HCT116 (cell line): ENCODE measurements around the gene CCDC9B. TPM values are rescaled to one million over a fixed set of nuclear protein-coding genes. Genes with fewer than 3 reads are reported as not detected.

Experiments
- ATAC-seq: fragments of 200-7000 bp; cut with Tn5 transposase; 2 replicates; pipeline ENCODE4 v1.9.1; 2020; ENCODE audit warnings: mild to moderate bottlenecking, moderate library complexity
- BruUV-seq: library from RNA; stranded (reverse); fragments of 400-500 nt; replicated peaks from 2 replicates; lab custom pipeline; 2021; lab: Mats Ljungman, UMichigan
- CTCF ChIA-PET: fragments of 300-600 bp; sonication (Branson Sonifier 250); formaldehyde crosslinking; loops from one replicate; lab custom pipeline; 2021; ENCODE audit warnings: antibody characterized with exemption; lab: Charles Lee
- POLR2A ChIA-PET: fragments of 300-600, 350-600 bp; sonication (Branson Sonifier 250); formaldehyde crosslinking; loops from one replicate; lab custom pipeline; 2021; ENCODE audit warnings: antibody characterized with exemption; lab: Charles Lee
- RAD21 ChIA-PET, 2 experiments: fragments of 300-600 bp; sonication (Branson Sonifier 250); formaldehyde crosslinking; loops; one replicate each; lab custom pipeline; 2023; ENCODE audit warnings: low total read pairs in 2 of 2; ENCODE audit not compliant: uncharacterized antibody in 2 of 2, unreplicated experiment in 2 of 2, low non-redundant PET in 1 of 2; lab: Charles Lee
- DNase-seq: peaks from one replicate; pipeline ENCODE4 v3.0.0-alpha.2; 2010; ENCODE audit warnings: low read depth, low spot score
- H2AFZ ChIP-seq: fragments of 200-600 bp; shearing (Covaris generic), sonication (generic); 2 replicates; pipeline ENCODE4 v1.6.1; 2017; ENCODE audit warnings: low read depth, mixed run types, mixed read lengths, antibody characterized with exemption, low read length; ENCODE audit not compliant: poor library complexity, severe bottlenecking
- H3K27ac ChIP-seq: 2 replicates; pipeline ENCODE4 v1.5.1; 2012; ENCODE audit warnings: low read depth, low read length
- H3K27me3 ChIP-seq: fragments of 200-600 bp; sonication (generic); 2 replicates; pipeline ENCODE4 v1.6.1; 2016; ENCODE audit warnings: mixed run types, low read length, mixed read lengths; ENCODE audit not compliant: insufficient read depth
- H3K36me3 ChIP-seq, 2 experiments: fragments of 200-500 bp in 1 of 2; fragments of 200-600 bp in 1 of 2; sonication (Bioruptor generic) in 1 of 2; sonication (generic) in 1 of 2; 2 replicates each; pipeline versions ENCODE4 v1.5.1 to v1.6.1; 2014 to 2016; ENCODE audit warnings: low read length in 2 of 2, inconsistent platforms in 1 of 2, mixed read lengths in 1 of 2, mixed run types in 1 of 2; ENCODE audit not compliant: insufficient read depth in 2 of 2, control insufficient read depth in 1 of 2
- H3K4me1 ChIP-seq, 2 experiments: fragments of 200-600 bp in 1 of 2; sonication (generic) in 1 of 2; 2 replicates each; pipeline versions ENCODE4 v1.5.1 to v1.6.1; 2012 to 2017; ENCODE audit warnings: low read length in 2 of 2, inconsistent platforms in 1 of 2, mild to moderate bottlenecking in 1 of 2, mixed read lengths in 1 of 2, mixed run types in 1 of 2, moderate library complexity in 1 of 2; ENCODE audit not compliant: insufficient read depth in 2 of 2, control insufficient read depth in 1 of 2
- H3K4me2 ChIP-seq: fragments of 200-600 bp; sonication (generic); 2 replicates; pipeline ENCODE4 v1.6.1; 2017; ENCODE audit warnings: mixed run types, low read length, mixed read lengths
- H3K4me3 ChIP-seq, 2 experiments: fragments of 200-600 bp in 1 of 2; sonication (generic) in 1 of 2; replicated peaks in 1 of 2; 2 replicates each; pipeline ENCODE4 v1.5.1; 2011 to 2016; ENCODE audit warnings: low read length in 2 of 2, control low read depth in 1 of 2, low read depth in 1 of 2, mild to moderate bottlenecking in 1 of 2, mixed read lengths in 1 of 2, mixed run types in 1 of 2
- H3K79me2 ChIP-seq: fragments of 200-600 bp; sonication (generic); 2 replicates; pipeline ENCODE4 v1.6.1; 2017; ENCODE audit warnings: mild to moderate bottlenecking, mixed run types, low read length, moderate library complexity, mixed read lengths; ENCODE audit not compliant: insufficient read depth
- H3K9ac ChIP-seq: fragments of 200-600 bp; sonication (generic); 2 replicates; pipeline ENCODE4 v1.6.1; 2016; ENCODE audit warnings: low read length, mixed read lengths
- H3K9me2 ChIP-seq: fragments of 200-600 bp; sonication (generic), shearing (Covaris generic); 2 replicates; pipeline ENCODE4 v1.6.1; 2017; ENCODE audit warnings: mixed run types, mild to moderate bottlenecking, moderate library complexity; ENCODE audit not compliant: insufficient read depth
- H3K9me3 ChIP-seq, 2 experiments: fragments of 200-500 bp in 1 of 2; fragments of 200-600 bp in 1 of 2; sonication (Bioruptor generic) in 1 of 2; sonication (generic) in 1 of 2; 2 replicates each; pipeline ENCODE4 v1.6.1; 2014 to 2017; ENCODE audit warnings: low read length in 2 of 2, mixed read lengths in 2 of 2, inconsistent platforms in 1 of 2, low read depth in 1 of 2, mild to moderate bottlenecking in 1 of 2, mixed run types in 1 of 2, moderate library complexity in 1 of 2; ENCODE audit not compliant: control insufficient read depth in 1 of 2, insufficient read depth in 1 of 2
- H4K20me1 ChIP-seq: fragments of 200-600 bp; sonication (generic), shearing (Covaris generic); 2 replicates; pipeline ENCODE4 v1.6.1; 2017; ENCODE audit warnings: mixed run types, mild to moderate bottlenecking, moderate library complexity; ENCODE audit not compliant: insufficient read depth
- ATF3 ChIP-seq: IDR thresholded peaks from 2 replicates; pipeline ENCODE4 v1.6.1; 2012
- CBX3 ChIP-seq: IDR thresholded peaks from 2 replicates; pipeline ENCODE4 v1.6.1; 2012; ENCODE audit warnings: low read depth
- CEBPB ChIP-seq: IDR thresholded peaks from 2 replicates; pipeline ENCODE4 v1.6.1; 2012; ENCODE audit warnings: low read depth
- CTCF ChIP-seq, 3 experiments: fragments of 200-600 bp in 1 of 3; sonication (generic) in 1 of 3; IDR thresholded peaks in 2 of 3; conservative IDR thresholded peaks in 1 of 3; 2 replicates each; pipeline ENCODE4 v1.5.1; 2012 to 2017; ENCODE audit warnings: low read depth in 2 of 3, low read length in 2 of 3, antibody characterized with exemption in 1 of 3, borderline replicate concordance in 1 of 3, control low read depth in 1 of 3, mild to moderate bottlenecking in 1 of 3, mixed read lengths in 1 of 3, mixed run types in 1 of 3, moderate library complexity in 1 of 3; ENCODE audit not compliant: insufficient read depth in 1 of 3
- EGR1 ChIP-seq: IDR thresholded peaks from 2 replicates; pipeline ENCODE4 v1.6.1; 2012; ENCODE audit warnings: low read depth
- ELF1 ChIP-seq: IDR thresholded peaks from 2 replicates; pipeline ENCODE4 v1.6.1; 2012; ENCODE audit warnings: low read depth, borderline replicate concordance
- EZH2 ChIP-seq: fragments of 200-600 bp; sonication (generic); IDR thresholded peaks from 2 replicates; pipeline ENCODE4 v1.6.1; 2017; ENCODE audit warnings: antibody characterized with exemption, mixed run types
- FOSL1 ChIP-seq: IDR thresholded peaks from 2 replicates; pipeline ENCODE4 v1.6.1; 2012; ENCODE audit warnings: low read depth
- JUND ChIP-seq: IDR thresholded peaks from 2 replicates; pipeline ENCODE4 v1.6.1; 2012
- MAX ChIP-seq: IDR thresholded peaks from 2 replicates; pipeline ENCODE4 v1.6.1; 2012
- POLR2AphosphoS5 ChIP-seq: IDR thresholded peaks from 2 replicates; pipeline ENCODE4 v1.6.1; 2011; ENCODE audit warnings: mild to moderate bottlenecking, low read depth, low read length, moderate library complexity
- REST ChIP-seq: IDR thresholded peaks from 2 replicates; pipeline ENCODE4 v1.6.1; 2012; ENCODE audit warnings: low read depth
- SIN3A ChIP-seq: IDR thresholded peaks from 2 replicates; pipeline ENCODE4 v1.6.1; 2012; ENCODE audit warnings: low read depth
- SP1 ChIP-seq: IDR thresholded peaks from 2 replicates; pipeline ENCODE4 v1.6.1; 2012; ENCODE audit warnings: low read depth
- SRF ChIP-seq: IDR thresholded peaks from 2 replicates; pipeline ENCODE4 v1.6.1; 2012; ENCODE audit warnings: low read depth
- TCF7L2 ChIP-seq: IDR thresholded peaks from 2 replicates; pipeline ENCODE4 v1.7.0; 2011; ENCODE audit warnings: borderline replicate concordance, inconsistent platforms; ENCODE audit not compliant: insufficient read depth, insufficient read length; ENCODE audit errors: extremely low read depth
- YY1 ChIP-seq: IDR thresholded peaks from 2 replicates; pipeline ENCODE4 v1.6.1; 2011; ENCODE audit warnings: low read length, low read depth, moderate library complexity, mild to moderate bottlenecking; ENCODE audit not compliant: insufficient replicate concordance; ENCODE audit errors: extremely low read depth
- ZBTB33 ChIP-seq: IDR thresholded peaks from 2 replicates; pipeline ENCODE4 v1.6.1; 2011; ENCODE audit warnings: mild to moderate bottlenecking, low read length, moderate library complexity; ENCODE audit not compliant: insufficient replicate concordance; ENCODE audit errors: extremely low read depth
- ZFX ChIP-seq: fragments of 450-650 bp; IDR thresholded peaks from 2 replicates; pipeline ENCODE4 v1.6.1; 2017
- ZNF274 ChIP-seq: fragments of 200-500 bp; sonication (Bioruptor generic); IDR thresholded peaks from 2 replicates; pipeline ENCODE4 v1.6.1; 2014; ENCODE audit warnings: mild to moderate bottlenecking, low read depth, low read length, inconsistent platforms
- intact Hi-C: fragments of 100-400 bp; cut with micrococcal nuclease; formaldehyde crosslinking; loops from 2 replicates; pipeline ENCODE4 v1.10.0; 2022
- total RNA-seq: library from RNA; stranded (reverse); gene quantifications from one replicate; pipeline ENCODE4 v1.2.1, GENCODE V29; 2021; ENCODE audit not compliant: unreplicated experiment

CCDC9B gene
- total RNA-seq, 1 experiment from 2014 or later = 15.6 TPM

- Histone ChIP-seq H3K9me3 (no peaks in the 10 kb centered on the region), H3K27me3 (no peaks in the 10 kb centered on the region), H3K9me2 (no peaks in the 10 kb centered on the region), H3K4me3 (no peak overlapping the region), H2AFZ (no peak overlapping the region), H3K79me2 (no peaks in the 10 kb centered on the region), H4K20me1 (no peaks in the 10 kb centered on the region), H3K36me3 (no peaks in the 10 kb centered on the region), H3K4me1 (peaks cover 7 to 16% of the 10 kb centered on the region in 2 experiments; a peak in 3 of 4 replicates), H3K27ac (no peak overlapping the region), H3K4me2 (no peak overlapping the region), H3K9ac (no peak overlapping the region)
- DNase-seq (no peak), ATAC-seq (no peak)
- TF ChIP-seq POLR2AphosphoS5 = no peak
- TF ChIP-seq TCF7L2 = no peak
- no peak for TF ChIP-seq ATF3
- TF ChIP-seq FOSL1 = no peak
- no peak for TF ChIP-seq YY1
- TF ChIP-seq EZH2 = no peak
- no peak for TF ChIP-seq EGR1
- TF ChIP-seq ELF1 = no peak
- TF ChIP-seq SRF = no peak
- TF ChIP-seq ZFX = no peak
- TF ChIP-seq CTCF (IDR thresholded peaks at IDR 0.05 in 2 of 3, conservative IDR thresholded peaks at IDR 0.05 in 1 of 3; ENCODE audit: borderline replicate concordance in 1 of 3, insufficient read depth in 1 of 3, low read depth in 2 of 3, low read length in 2 of 3) = no peak
- TF ChIP-seq ZBTB33 = no peak
- TF ChIP-seq CBX3 = no peak
- TF ChIP-seq JUND = no peak
- TF ChIP-seq MAX = no peak
- TF ChIP-seq SIN3A = no peak
- TF ChIP-seq REST = no peak
- TF ChIP-seq ZNF274 = no peak
- no peak for TF ChIP-seq SP1
- TF ChIP-seq CEBPB = no peak
- ChIA-PET CTCF (no interaction called here), RAD21 (no interaction called here), POLR2A (interaction anchor here (0.8 to 0.9 kb wide), 2 partner anchors 29 to 36 kb away, joined by 3 read pairs; partner anchors contain the start of genes CCDC9B and IVD)
- no TSS peak for BruUV-seq
- intact Hi-C loops = no loop called here
Measured at GRCh38 chr15:40369474-40369869, 28.7 kb upstream of the CCDC9B start.
